ENCODE results near the gene DAG1.

DNA sequence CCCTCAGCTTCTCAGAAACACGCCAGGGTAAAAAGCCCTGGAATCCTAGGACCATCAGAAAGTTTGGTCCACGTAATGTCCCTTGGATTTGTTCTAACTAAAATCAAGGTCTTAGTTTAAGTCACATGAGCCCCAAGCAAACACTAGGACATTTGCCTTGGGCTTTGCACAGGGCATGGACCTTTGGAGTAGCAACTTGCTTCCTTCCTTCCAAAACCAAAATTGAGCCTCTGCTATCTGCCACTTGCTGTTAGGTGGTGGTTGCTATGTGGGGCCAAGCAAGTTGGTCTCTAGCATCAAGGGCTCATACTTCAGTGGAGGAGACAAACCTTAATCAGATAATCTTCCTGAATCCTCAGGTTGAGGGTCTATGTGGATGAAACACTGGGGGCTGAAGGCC, 4.0 kb upstream of the DAG1 start:
- TF ChIP-seq ZC3H10 (CRISPR knock-in tag; IDR thresholded peaks at IDR 0.05) (no peak), ZNF8 (CRISPR knock-in tag; IDR thresholded peaks at IDR 0.05) (no peak), ARNTL (CRISPR knock-in tag; IDR thresholded peaks at IDR 0.05; ENCODE audit: borderline replicate concordance, low read depth) (no peak), SNAI2 (CRISPR knock-in tag; IDR thresholded peaks at IDR 0.05) (no peak), ISL1 (CRISPR knock-in tag; IDR thresholded peaks at IDR 0.05) (no peak), ZFP3 (CRISPR knock-in tag; IDR thresholded peaks at IDR 0.05) (no peak), ZNF565 (CRISPR knock-in tag; conservative IDR thresholded peaks at IDR 0.05; ENCODE audit: low read depth) (no peak), TCF4 (CRISPR knock-in tag; IDR thresholded peaks at IDR 0.05; ENCODE audit: borderline replicate concordance) (no peak)
- TF ChIP-seq, protein P1, sequence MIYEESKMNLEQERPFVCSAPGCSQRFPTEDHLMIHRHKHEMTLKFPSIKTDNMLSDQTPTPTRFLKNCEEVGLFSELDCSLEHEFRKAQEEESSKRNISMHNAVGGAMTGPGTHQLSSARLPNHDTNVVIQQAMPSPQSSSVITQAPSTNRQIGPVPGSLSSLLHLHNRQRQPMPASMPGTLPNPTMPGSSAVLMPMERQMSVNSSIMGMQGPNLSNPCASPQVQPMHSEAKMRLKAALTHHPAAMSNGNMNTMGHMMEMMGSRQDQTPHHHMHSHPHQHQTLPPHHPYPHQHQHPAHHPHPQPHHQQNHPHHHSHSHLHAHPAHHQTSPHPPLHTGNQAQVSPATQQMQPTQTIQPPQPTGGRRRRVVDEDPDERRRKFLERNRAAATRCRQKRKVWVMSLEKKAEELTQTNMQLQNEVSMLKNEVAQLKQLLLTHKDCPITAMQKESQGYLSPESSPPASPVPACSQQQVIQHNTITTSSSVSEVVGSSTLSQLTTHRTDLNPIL (CRISPR knock-in tag; IDR thresholded peaks at IDR 0.05; ENCODE audit: low read depth) = no peak
- TF ChIP-seq, protein P2, sequence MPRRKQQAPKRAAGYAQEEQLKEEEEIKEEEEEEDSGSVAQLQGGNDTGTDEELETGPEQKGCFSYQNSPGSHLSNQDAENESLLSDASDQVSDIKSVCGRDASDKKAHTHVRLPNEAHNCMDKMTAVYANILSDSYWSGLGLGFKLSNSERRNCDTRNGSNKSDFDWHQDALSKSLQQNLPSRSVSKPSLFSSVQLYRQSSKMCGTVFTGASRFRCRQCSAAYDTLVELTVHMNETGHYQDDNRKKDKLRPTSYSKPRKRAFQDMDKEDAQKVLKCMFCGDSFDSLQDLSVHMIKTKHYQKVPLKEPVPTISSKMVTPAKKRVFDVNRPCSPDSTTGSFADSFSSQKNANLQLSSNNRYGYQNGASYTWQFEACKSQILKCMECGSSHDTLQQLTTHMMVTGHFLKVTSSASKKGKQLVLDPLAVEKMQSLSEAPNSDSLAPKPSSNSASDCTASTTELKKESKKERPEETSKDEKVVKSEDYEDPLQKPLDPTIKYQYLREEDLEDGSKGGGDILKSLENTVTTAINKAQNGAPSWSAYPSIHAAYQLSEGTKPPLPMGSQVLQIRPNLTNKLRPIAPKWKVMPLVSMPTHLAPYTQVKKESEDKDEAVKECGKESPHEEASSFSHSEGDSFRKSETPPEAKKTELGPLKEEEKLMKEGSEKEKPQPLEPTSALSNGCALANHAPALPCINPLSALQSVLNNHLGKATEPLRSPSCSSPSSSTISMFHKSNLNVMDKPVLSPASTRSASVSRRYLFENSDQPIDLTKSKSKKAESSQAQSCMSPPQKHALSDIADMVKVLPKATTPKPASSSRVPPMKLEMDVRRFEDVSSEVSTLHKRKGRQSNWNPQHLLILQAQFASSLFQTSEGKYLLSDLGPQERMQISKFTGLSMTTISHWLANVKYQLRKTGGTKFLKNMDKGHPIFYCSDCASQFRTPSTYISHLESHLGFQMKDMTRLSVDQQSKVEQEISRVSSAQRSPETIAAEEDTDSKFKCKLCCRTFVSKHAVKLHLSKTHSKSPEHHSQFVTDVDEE (CRISPR knock-in tag; IDR thresholded peaks at IDR 0.05) = no peak
